Measurements from ENCODE around the gene SERPINA10.

Gene SERPINA10, protein sequence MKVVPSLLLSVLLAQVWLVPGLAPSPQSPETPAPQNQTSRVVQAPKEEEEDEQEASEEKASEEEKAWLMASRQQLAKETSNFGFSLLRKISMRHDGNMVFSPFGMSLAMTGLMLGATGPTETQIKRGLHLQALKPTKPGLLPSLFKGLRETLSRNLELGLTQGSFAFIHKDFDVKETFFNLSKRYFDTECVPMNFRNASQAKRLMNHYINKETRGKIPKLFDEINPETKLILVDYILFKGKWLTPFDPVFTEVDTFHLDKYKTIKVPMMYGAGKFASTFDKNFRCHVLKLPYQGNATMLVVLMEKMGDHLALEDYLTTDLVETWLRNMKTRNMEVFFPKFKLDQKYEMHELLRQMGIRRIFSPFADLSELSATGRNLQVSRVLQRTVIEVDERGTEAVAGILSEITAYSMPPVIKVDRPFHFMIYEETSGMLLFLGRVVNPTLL

DNA sequence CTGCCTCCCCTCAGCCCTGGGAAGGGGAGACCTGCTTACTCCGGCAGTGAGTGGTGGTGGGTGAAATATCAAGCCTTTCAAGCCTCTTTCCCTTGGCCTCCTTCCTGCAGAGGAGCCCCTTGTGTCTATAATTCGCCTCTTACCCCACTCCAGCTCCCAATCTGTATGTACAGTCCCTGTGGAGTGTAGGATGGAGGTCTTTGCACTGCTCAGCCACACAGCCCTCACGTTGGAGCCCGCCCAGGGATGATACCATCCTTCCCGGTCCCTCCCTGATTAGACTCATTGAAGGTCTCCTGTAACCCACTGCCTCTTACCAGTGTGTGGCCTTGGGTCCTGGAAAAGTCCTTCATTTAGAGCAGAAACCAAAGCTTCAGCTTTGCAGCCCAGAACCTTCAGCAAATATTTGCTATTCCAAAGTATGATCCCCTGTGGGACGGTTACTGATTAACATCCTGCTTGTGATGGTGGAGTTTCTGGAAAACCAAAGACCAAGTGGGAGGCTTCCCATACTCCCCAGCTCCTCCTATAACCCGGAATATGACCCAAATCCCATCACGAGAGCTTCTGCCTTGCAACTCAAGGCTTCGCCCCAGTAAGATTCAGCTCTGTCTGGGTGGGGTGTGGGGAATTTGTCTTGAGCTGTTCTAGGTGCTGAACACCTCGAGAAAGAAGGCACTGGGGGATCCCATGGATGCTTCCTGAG lies at the start of gene SERPINA10:
SERPINA10 (minus strand) TSS at position 397 of the 706 bp plus-strand sequence. CDS start 2,675 bp downstream, outside the sequence.
- no peak for DNase-seq (ENCODE audit: low read depth in 1 of 2, low spot score in 1 of 2)

DNA sequence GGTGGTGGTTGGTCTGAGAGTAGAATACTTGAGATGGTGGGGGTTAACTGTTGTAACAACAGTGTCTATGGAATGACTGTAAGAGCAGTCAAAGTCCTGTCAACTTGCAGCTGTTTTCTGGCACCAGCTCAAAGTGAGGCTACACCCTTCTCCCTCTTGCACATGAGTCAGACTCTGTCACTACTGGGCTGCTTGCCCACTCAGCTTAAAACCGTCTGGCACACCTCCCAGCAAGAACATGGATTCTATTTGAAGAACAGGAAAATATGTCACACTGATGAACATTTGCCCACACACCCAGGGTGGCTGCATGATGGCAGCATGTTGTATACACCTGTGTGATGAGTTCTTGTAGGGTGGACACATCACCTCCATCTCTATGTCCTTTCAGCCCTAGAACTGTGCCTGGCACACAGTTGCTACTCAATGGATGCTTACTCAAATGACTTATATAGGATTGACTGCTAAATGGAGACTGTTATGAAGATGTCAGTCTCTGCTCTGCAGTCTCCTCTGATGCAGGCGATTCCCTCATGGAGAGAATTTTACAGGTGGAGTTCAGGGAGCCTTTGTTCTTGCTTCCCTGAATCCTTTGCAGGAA lies 49.4 kb upstream of the SERPINA10 start:
- DNase-seq (ENCODE audit: low read depth in 1 of 2, low spot score in 1 of 2), result no peak

DNA sequence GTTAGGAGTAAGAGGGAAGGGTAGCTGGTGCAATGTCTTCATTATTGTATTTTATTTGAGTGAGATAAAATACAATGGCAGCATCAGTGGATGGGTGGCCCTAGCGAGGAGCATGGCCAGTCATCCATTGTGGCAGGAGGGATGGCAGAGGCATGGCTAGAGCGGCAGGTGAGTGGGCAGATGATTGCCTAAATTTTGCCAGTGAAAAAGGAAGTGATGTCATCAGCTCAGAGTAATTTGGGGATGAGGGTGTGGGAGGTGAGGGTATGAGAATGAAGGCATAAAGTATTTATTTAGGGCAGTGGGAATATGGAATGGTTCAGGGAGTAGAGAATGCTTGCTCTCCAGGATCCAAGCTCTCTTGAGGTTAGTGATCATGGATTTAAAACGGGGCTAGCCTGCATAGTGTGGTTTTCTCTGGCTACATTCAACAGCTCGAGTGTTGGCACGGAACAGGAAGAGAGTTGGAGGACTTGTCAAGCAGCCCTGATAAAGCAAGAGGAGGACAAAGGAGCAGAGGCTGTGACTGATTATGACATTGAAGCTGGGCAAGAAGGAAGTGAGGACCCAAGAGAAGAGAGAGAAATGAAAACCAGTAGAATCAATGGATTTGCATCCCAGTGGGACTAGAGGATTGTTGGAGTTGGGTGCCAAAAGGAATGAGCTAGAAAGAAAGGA lies 48.7 kb upstream of the SERPINA10 start:
- no peak for DNase-seq (ENCODE audit: low read depth in 1 of 2, low spot score in 1 of 2)

DNA sequence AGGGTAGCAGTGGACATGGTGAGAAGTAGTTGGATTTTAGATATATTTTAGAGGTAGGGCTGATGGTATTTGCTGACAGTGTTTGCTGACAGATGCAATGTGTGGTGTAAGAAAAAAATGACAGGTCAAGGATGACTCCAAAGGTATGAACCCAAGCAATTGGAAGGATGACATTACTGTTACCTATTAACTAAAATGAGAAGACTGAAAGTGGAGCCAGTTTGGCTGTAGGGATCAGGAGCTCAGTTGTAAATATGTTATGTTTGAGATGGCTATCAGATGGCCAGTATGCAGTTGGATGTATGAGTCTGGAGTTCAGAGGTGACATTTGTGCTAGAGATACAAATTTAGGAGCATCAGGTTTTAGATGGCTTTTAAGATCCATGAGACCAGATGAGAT lies 47.5 kb upstream of the SERPINA10 start:
- no peak for DNase-seq (ENCODE audit: low read depth in 1 of 2, low spot score in 1 of 2)

DNA sequence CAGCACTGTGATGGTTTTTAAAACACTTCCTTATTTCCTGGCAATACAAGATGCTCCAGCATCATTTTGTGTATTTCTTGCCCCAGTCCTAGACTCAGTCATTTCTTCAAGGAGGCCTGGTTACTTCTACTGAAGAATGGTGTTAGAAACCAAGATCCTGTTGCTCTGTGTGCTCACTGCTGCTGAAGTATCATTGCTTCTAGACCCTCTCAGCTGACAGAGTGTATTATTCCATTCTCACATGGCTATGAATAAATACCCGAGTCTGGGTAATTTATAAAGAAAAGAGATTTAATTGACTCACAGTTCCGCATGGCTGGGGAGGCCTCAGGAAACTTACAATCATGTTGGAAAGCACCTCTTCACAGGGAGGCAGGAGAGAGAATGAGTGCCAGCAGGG lies 45.0 kb upstream of the SERPINA10 start:
- no peak for DNase-seq (ENCODE audit: low read depth in 1 of 2, low spot score in 1 of 2)

DNA sequence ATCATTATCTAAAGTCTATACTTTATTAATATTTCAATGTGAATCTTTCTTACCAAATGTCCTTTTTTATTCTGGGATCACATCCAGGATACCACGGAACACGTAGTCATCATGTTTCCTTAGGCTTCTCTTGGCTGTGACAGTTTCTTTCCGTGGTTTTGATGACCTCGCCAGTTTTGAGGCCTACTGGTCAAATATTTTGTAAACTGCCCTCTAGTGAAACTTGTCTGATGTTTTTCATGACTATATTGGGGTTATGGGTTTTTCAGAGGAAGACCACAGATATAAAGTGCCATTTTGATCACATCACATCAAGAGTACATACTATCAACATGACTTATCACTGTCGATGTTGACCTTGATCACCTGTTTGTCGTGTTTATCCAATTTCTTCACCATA lies 44.2 kb upstream of the SERPINA10 start:
- DNase-seq (ENCODE audit: low read depth in 1 of 2, low spot score in 1 of 2), result no peak

DNA sequence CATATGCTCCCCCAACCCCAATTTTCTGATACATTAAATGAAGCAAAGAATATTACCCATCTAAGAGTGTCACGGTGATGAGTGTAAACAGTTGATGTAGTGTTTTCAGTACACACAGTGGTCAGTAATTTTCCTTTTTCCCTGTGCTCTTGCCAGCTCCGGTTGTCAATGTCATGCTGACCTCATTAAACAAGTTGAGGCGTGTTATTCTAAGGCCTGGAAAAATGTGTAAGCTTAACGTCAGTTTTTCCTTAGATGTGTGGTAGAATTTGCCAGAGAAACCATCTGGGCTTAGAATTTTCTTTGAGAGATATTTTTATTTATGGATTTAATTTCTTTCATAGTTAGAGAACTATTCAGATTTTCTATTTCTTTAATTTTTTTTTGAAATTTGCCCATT lies 41.8 kb upstream of the SERPINA10 start:
- DNase-seq (ENCODE audit: low read depth in 1 of 2, low spot score in 1 of 2), result no peak

DNA sequence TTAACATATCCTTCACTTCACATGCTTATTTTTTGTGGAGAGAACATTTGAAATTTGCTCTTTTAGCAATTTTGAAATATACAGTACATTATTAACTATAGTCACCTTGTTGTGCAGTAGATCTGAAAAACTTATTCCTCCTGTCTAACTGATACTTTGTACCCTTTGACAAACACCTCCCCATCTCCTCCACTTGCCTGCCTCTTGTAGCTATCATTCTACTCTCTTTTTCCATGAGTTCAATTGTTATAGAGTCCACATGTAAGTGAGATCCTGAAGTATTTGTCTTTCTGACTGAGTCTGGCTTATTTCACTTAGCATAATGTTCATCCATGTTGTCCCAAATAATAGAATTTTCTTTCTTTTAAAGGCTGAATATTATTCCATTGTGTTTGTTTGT lies 39.5 kb upstream of the SERPINA10 start:
- no peak for DNase-seq (ENCODE audit: low read depth in 1 of 2, low spot score in 1 of 2)

DNA sequence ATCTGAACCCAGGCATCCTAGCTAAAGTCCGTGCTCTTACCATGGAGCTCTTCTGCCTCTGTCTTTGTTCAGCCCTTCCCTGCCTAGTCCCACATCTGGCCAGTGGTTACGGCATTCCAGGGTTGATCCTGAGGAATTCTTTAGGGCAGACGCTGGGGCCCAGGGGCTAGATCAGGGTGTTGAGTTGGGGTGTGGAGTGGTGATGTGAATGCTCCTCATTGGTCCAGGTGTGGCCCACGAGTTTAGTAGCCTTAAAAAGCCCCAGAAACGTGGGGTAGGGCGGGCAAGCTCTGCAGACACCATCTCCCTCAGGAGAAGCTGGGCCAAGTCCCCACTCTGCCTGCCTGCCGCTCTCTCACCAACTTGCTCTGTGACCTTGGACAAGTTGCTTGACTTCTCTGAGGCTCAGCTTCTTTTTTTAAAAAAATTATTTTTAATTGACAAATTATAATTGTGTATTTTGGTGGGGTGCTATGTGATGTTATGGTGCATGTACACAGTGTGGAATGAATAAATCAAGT lies 39.1 kb upstream of the SERPINA10 start:
- DNase-seq (ENCODE audit: low read depth in 1 of 2, low spot score in 1 of 2), result no peak

DNA sequence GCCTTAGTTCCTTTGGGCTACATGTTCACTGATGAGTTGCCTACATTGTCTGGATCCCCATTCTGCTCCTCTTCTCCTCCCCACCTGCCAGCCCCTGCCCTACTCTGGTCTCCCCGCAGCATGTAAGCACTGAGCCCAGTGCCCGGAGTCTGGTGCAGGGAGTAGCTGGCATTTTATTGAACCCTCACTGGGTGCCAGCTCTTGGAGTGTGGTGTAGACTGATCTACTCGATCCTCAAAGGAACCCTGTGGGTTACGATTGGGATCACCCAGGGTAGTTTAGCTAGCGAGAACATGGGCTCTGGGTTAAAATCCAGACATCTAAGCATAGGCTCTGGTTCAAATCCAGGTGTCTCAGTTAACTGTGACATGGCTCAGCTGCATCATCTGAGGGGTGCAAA lies 38.4 kb upstream of the SERPINA10 start:
- no peak for DNase-seq (ENCODE audit: low read depth in 1 of 2, low spot score in 1 of 2)

DNA sequence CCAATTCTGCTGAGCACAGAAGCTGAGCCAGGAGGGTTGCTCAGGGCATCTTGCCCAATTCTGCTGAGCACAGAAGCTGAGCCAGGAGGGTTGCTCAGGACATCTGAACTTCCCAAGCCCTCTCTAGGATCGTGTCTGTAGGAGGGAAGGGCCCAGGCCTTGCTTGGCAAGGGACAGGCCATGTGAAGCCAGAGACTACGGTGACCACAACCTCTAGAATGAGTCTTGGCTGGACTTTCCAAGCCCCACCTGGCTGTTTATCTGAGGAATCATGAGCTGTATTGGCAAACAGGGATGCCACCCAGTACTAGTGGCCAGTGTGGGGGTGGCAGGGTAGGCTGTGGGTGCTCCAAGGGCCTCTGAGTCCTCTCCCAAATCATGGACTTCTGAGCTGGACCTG lies 37.8 kb upstream of the SERPINA10 start:
- DNase-seq (ENCODE audit: low read depth in 1 of 2, low spot score in 1 of 2), result no peak

DNA sequence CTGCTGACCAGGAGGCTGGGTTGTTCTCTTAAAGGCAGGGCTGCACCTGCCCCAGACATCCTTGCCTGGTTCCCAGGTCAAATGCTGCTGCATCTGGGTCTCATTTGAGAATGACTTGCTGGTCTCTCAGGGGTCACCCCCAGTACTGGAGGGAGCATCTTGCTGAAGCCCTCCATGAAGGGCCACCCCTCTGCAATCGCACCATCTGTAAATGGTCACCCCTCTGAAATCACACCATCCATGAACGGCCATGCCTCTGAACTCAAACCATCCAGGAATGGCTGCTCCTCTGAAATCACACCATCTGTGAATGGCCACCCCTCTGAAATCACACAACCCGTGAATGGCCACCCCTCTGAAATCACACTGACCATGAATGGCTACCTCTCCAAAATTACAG lies 37.4 kb upstream of the SERPINA10 start:
- no peak for DNase-seq (ENCODE audit: low read depth in 1 of 2, low spot score in 1 of 2)

DNA sequence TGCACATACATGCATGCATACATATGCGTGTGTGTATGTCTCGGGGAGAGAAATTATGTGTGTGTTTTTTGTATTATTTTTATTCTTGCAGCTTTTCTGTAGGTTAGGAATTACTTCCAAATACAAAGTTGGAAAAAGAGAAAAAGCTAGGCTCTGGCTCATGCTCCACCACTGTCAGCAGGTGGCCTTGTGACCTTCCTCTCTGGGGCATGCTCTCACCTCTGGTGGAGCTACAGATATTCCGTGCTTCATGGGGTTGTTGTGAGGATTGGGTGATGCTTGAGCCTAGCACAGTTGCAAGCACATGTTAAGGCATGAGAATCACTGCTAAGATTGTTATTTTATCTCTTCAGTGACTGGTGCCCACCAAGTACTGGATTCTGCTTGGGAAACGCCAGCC lies 36.8 kb upstream of the SERPINA10 start:
- no peak for DNase-seq (ENCODE audit: low read depth in 1 of 2, low spot score in 1 of 2)

DNA sequence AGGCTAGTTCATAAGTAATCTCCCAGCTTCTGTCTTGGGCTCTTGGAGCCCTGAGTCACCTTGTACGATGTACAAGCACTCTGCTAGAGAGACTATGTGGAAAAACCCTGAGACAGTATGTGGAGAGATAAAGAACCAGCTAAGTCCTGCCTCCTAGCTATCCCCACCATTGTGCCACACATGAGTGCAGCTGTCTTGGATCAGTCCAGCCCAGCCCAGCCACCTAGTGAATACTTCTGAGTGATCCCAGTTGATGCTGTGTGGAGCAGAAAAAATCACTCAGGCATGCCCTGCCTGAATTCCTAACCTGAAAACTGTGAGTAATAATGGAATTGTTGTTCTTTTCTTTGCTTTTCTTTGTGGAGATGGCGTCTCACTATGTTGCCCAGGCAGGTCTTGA lies 35.1 kb upstream of the SERPINA10 start:
- no peak for DNase-seq (ENCODE audit: low read depth in 1 of 2, low spot score in 1 of 2)

DNA sequence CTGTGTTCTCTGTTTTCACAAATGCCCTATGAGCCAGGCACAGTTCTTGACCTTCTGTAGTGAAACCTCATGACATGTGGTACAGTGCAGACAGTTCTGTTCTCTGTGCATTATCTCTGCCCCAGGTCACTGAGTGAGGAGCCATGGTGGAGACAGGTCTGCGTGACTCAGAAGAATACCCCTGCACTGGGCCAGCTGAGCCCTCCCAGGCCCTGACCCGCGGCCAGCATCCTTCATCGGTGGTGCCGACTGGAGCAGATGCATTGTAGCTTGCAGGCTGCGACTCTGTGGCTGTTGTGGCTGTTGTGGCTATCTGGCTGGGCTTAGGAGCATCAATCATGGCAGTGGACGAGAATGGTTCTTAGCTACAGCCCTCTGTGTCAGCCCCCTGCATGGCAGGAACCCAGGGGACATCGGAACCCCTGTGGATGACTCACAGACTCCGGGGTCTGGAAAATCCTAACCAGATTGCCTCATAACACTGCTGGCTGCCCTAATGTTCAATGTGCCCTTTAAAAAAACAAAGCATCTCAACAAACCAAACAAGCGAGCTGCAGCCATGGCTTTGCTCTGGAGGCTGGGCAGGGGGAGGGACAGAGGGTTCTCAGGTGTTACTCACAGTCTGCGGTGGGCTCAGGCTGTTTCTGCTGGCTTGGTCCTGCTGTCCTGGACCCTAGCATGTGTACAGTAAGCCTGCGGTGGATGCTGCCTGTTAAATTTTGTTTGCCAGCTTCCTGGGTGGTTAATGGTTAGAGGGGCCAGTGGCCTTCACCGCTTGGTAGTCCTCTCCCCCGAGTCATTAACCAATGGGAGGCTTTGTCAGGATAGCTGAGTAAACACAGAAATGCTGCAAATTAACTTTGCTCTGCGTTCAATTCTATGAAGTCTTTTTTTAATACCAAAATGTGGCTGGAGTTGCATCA lies 29.8 kb upstream of the SERPINA10 start, which contains the start of gene SERPINA6:
SERPINA6 (minus strand) TSS at position 689 of the 923 bp plus-strand sequence. CDS start 8,688 bp downstream, outside the sequence.
- DNase-seq (ENCODE audit: low read depth in 1 of 2, low spot score in 1 of 2), result no peak

DNA sequence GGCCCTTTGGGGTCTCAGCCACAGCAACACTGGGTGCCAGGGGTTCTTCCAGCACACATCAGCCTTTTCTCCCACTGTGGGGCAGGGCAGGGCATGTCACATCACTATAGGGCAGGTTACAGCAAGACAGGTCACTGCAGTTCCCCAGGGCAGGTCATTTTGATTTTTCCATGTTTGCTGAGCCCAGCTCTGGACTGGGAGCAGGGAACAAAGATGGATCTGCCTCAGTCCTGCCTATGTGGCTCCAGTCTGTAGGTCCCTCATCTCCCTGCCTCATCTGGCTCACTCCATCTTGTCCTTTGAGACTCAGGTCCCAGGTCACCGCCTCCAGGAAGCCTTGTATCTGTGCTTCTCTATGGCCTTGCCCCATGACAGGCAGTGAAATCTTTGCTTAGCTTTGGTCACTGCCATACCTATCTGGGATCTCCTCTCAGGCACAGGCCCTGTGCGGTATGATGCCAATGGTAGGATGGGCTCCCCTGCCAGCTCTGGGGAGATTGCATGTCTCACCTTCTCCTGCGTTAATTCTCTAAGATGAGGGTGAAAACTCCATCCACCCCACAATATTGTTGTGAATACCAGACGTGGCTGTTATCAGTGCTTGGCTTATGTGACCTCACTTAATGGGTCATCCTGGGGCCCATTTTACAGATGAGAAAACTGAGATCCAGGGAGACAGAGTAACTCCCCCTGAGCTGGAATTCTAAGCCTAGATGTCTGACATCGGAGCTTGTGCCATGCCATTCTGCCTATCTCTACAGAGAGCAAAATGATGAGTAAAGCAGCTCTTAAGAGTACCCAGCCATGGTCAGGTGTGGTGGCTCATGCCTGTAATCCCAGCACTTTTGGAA lies 28.6 kb upstream of the SERPINA10 start:
- no peak for DNase-seq (ENCODE audit: low read depth in 1 of 2, low spot score in 1 of 2)

DNA sequence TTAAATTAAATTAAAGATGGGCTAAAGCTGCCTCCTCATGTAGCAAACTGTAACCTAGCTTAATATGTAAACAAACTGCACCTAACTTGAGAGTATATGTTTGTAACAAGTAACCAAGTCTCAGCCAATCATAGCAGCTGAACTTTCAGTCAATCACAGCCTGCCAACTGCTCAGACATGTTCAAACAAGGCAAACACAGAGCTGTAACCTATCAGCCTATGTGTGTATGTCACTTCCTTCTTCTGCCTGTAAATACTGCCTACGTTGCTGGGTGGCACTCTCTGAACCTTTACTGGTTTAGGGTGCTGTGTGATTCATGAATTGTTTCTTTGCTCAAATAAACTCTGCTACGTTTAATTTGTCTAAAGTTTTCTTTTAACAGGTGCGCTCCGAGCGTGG lies 27.2 kb upstream of the SERPINA10 start:
- DNase-seq (ENCODE audit: low read depth in 1 of 2, low spot score in 1 of 2), result no peak

DNA sequence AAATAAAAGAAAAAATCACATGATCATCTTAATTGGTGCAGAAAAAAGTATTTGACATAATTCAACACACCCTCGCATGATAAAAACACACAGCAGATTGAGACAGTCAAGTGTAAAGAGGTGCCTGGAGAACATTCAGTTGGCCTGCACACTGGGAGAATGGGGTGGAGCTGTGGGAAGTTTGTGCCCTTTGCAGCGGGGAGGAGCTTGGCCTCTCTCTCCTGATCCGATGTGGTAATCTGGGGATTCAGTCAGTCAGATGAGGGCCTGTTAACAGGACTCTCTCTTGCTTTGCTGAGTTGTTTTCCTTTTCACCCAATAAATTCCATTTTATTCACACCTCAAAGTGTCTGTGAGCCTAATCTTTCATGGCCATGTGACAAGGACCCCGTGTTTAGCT lies 24.2 kb upstream of the SERPINA10 start:
- DNase-seq (ENCODE audit: low read depth in 1 of 2, low spot score in 1 of 2), result no peak

DNA sequence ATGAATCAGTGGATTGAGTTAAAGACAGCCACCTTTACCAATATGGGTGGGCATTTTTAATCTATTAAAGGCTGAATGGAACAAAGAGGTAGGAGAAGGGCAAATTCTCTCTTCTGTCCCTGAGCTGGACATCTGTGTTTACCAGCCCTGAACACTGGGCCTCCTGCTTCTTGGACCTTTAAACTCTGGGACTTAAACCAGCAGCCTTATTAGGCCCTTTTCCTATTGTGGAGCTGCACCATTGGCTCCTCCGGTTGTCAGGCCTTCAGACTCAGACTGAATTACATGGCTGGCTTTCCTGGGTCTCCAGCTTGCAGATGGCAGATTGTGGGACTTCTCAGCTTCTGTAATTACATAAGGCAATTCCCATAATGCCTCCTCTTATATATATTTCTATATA lies 23.6 kb upstream of the SERPINA10 start:
- DNase-seq (ENCODE audit: low read depth in 1 of 2, low spot score in 1 of 2), result no peak
